Measurements from ENCODE around the gene MAP3K15.
A peak's percentile ranks its signal among the peaks of the same experiment; 100 is the strongest.

DNA sequence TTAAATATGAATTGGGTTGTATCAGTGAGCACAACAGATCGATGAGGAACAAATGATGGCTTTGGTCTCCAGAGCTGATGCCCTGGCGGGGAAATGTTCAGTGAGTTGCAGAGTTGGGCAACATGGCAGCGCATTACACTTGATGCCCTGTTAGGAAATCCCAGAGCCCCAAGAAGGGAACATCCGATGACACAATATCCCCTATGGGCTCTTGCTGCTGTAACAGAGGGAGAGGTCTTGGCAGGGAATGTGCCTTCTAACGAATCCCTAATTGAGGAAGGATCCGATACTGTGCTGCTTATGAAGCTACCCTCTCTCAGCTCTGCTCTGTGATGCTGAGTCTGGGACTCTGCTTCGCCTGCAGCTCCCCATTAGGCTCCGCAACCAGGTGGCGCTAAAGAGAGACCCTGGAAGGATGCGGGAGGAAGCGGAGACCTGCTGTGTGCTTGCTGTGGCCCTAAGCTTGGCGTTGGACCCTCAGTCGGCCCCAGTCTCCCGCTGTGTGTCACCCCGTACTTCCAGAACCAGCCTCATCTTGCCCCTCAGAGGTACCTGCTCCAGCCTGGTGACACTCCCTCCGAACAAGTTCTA lies 132.7 kb downstream of the MAP3K15 start:
- TF ChIP-seq, protein P1, sequence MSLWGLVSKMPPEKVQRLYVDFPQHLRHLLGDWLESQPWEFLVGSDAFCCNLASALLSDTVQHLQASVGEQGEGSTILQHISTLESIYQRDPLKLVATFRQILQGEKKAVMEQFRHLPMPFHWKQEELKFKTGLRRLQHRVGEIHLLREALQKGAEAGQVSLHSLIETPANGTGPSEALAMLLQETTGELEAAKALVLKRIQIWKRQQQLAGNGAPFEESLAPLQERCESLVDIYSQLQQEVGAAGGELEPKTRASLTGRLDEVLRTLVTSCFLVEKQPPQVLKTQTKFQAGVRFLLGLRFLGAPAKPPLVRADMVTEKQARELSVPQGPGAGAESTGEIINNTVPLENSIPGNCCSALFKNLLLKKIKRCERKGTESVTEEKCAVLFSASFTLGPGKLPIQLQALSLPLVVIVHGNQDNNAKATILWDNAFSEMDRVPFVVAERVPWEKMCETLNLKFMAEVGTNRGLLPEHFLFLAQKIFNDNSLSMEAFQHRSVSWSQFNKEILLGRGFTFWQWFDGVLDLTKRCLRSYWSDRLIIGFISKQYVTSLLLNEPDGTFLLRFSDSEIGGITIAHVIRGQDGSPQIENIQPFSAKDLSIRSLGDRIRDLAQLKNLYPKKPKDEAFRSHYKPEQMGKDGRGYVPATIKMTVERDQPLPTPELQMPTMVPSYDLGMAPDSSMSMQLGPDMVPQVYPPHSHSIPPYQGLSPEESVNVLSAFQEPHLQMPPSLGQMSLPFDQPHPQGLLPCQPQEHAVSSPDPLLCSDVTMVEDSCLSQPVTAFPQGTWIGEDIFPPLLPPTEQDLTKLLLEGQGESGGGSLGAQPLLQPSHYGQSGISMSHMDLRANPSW (CRISPR knock-in tag; conservative IDR thresholded peaks at IDR 0.05; ENCODE audit: low read depth): no peak
- TF ChIP-seq, protein P2, sequence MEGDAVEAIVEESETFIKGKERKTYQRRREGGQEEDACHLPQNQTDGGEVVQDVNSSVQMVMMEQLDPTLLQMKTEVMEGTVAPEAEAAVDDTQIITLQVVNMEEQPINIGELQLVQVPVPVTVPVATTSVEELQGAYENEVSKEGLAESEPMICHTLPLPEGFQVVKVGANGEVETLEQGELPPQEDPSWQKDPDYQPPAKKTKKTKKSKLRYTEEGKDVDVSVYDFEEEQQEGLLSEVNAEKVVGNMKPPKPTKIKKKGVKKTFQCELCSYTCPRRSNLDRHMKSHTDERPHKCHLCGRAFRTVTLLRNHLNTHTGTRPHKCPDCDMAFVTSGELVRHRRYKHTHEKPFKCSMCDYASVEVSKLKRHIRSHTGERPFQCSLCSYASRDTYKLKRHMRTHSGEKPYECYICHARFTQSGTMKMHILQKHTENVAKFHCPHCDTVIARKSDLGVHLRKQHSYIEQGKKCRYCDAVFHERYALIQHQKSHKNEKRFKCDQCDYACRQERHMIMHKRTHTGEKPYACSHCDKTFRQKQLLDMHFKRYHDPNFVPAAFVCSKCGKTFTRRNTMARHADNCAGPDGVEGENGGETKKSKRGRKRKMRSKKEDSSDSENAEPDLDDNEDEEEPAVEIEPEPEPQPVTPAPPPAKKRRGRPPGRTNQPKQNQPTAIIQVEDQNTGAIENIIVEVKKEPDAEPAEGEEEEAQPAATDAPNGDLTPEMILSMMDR (IDR thresholded peaks at IDR 0.05): peak; percentile 32; the same call in 1 of the 2 replicates
- TF ChIP-seq IRF2 (CRISPR knock-in tag; IDR thresholded peaks at IDR 0.05; ENCODE audit: borderline replicate concordance, low read depth) (no peak), ZNF121 (CRISPR knock-in tag; IDR thresholded peaks at IDR 0.05) (no peak), ETV6 (CRISPR knock-in tag; IDR thresholded peaks at IDR 0.05) (no peak), FOXP1 (CRISPR knock-in tag; IDR thresholded peaks at IDR 0.05; ENCODE audit: borderline replicate concordance) (no peak)
- TF ChIP-seq, protein P3, sequence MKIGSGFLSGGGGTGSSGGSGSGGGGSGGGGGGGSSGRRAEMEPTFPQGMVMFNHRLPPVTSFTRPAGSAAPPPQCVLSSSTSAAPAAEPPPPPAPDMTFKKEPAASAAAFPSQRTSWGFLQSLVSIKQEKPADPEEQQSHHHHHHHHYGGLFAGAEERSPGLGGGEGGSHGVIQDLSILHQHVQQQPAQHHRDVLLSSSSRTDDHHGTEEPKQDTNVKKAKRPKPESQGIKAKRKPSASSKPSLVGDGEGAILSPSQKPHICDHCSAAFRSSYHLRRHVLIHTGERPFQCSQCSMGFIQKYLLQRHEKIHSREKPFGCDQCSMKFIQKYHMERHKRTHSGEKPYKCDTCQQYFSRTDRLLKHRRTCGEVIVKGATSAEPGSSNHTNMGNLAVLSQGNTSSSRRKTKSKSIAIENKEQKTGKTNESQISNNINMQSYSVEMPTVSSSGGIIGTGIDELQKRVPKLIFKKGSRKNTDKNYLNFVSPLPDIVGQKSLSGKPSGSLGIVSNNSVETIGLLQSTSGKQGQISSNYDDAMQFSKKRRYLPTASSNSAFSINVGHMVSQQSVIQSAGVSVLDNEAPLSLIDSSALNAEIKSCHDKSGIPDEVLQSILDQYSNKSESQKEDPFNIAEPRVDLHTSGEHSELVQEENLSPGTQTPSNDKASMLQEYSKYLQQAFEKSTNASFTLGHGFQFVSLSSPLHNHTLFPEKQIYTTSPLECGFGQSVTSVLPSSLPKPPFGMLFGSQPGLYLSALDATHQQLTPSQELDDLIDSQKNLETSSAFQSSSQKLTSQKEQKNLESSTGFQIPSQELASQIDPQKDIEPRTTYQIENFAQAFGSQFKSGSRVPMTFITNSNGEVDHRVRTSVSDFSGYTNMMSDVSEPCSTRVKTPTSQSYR (CRISPR knock-in tag; IDR thresholded peaks at IDR 0.05): no peak
- TF ChIP-seq, protein P4, sequence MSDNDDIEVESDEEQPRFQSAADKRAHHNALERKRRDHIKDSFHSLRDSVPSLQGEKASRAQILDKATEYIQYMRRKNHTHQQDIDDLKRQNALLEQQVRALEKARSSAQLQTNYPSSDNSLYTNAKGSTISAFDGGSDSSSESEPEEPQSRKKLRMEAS (CRISPR knock-in tag; IDR thresholded peaks at IDR 0.05): no peak
- TF ChIP-seq, protein P5, sequence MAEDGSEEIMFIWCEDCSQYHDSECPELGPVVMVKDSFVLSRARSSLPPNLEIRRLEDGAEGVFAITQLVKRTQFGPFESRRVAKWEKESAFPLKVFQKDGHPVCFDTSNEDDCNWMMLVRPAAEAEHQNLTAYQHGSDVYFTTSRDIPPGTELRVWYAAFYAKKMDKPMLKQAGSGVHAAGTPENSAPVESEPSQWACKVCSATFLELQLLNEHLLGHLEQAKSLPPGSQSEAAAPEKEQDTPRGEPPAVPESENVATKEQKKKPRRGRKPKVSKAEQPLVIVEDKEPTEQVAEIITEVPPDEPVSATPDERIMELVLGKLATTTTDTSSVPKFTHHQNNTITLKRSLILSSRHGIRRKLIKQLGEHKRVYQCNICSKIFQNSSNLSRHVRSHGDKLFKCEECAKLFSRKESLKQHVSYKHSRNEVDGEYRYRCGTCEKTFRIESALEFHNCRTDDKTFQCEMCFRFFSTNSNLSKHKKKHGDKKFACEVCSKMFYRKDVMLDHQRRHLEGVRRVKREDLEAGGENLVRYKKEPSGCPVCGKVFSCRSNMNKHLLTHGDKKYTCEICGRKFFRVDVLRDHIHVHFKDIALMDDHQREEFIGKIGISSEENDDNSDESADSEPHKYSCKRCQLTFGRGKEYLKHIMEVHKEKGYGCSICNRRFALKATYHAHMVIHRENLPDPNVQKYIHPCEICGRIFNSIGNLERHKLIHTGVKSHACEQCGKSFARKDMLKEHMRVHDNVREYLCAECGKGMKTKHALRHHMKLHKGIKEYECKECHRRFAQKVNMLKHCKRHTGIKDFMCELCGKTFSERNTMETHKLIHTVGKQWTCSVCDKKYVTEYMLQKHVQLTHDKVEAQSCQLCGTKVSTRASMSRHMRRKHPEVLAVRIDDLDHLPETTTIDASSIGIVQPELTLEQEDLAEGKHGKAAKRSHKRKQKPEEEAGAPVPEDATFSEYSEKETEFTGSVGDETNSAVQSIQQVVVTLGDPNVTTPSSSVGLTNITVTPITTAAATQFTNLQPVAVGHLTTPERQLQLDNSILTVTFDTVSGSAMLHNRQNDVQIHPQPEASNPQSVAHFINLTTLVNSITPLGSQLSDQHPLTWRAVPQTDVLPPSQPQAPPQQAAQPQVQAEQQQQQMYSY (CRISPR knock-in tag; IDR thresholded peaks at IDR 0.05): no peak

Measured in WTC11 (cell line).